OCI-LY7 (cell line): Measurements from ENCODE around the gene EEF1AKMT3. TPM values are rescaled to one million over a fixed set of nuclear protein-coding genes. Genes with fewer than 3 reads are reported as not detected.

Experiments
- BruUV-seq: library from RNA; stranded (reverse); fragments of 400-500 nt; replicated peaks from 2 replicates; lab custom pipeline; 2021; lab: Mats Ljungman, UMichigan
- CTCF ChIA-PET: fragments of 300-600 bp; sonication (Branson Sonifier 250); formaldehyde crosslinking; loops from one replicate; lab custom pipeline; 2022; ENCODE audit warnings: antibody characterized with exemption; ENCODE audit not compliant: unreplicated experiment; lab: Charles Lee
- POLR2A ChIA-PET: fragments of 300-600 bp; sonication (Branson Sonifier 250); formaldehyde crosslinking; loops from one replicate; lab custom pipeline; 2022; ENCODE audit warnings: antibody characterized with exemption; lab: Charles Lee
- DNase-seq: peaks from one replicate; pipeline ENCODE4 v3.0.0-alpha.2; 2015; ENCODE audit warnings: low spot score
- H2AFZ ChIP-seq: fragments of 200-600 bp; sonication (generic), shearing (Covaris generic); 2 replicates; pipeline ENCODE4 v1.6.1; 2014; ENCODE audit warnings: mild to moderate bottlenecking, antibody characterized with exemption, low read length, moderate library complexity
- H3K27ac ChIP-seq: fragments of 200-600 bp; sonication (generic); 2 replicates; pipeline ENCODE4 v1.5.1; 2014; ENCODE audit warnings: mixed run types, low read depth, mild to moderate bottlenecking, moderate library complexity, low read length, inconsistent platforms; ENCODE audit not compliant: poor library complexity, severe bottlenecking
- H3K36me3 ChIP-seq: fragments of 200-600 bp; sonication (generic); 2 replicates; pipeline ENCODE4 v1.6.1; 2014; ENCODE audit warnings: mild to moderate bottlenecking, antibody characterized with exemption, low read length, moderate library complexity, mixed read lengths; ENCODE audit not compliant: insufficient read depth
- H3K4me1 ChIP-seq: fragments of 200-600 bp; sonication (generic); 2 replicates; pipeline ENCODE4 v1.5.1; 2014; ENCODE audit warnings: mild to moderate bottlenecking, low read length; ENCODE audit not compliant: insufficient read depth, poor library complexity, severe bottlenecking
- H3K4me2 ChIP-seq: fragments of 200-600 bp; sonication (generic); 2 replicates; pipeline ENCODE4 v1.6.1; 2014; ENCODE audit warnings: mild to moderate bottlenecking, low read length
- H3K4me3 ChIP-seq: fragments of 200-600 bp; sonication (generic); 2 replicates; pipeline ENCODE4 v1.5.1; 2014; ENCODE audit warnings: mild to moderate bottlenecking, low read depth, low read length; ENCODE audit not compliant: poor library complexity, severe bottlenecking
- H3K79me2 ChIP-seq: fragments of 200-600 bp; sonication (generic); 2 replicates; pipeline ENCODE4 v1.6.1; 2016; ENCODE audit warnings: low read depth, mild to moderate bottlenecking, low read length, moderate library complexity, mixed read lengths; ENCODE audit not compliant: insufficient read depth
- H3K9me2 ChIP-seq: fragments of 200-600 bp; sonication (generic); 2 replicates; pipeline ENCODE4 v1.6.1; 2016; ENCODE audit warnings: mild to moderate bottlenecking, low read length, mixed read lengths; ENCODE audit not compliant: insufficient read depth
- H3K9me3 ChIP-seq: fragments of 200-600 bp; sonication (generic); 2 replicates; pipeline ENCODE4 v1.6.1; 2014; ENCODE audit warnings: mild to moderate bottlenecking, mixed run types, low read length, mixed read lengths
- H4K20me1 ChIP-seq: fragments of 200-600 bp; sonication (generic); 2 replicates; pipeline ENCODE4 v1.6.1; 2014; ENCODE audit warnings: mild to moderate bottlenecking, antibody characterized with exemption, low read length, moderate library complexity, mixed read lengths; ENCODE audit not compliant: insufficient read depth
- CTCF ChIP-seq: fragments of 200-600 bp; sonication (generic); conservative IDR thresholded peaks from 2 replicates; pipeline ENCODE4 v1.5.1; 2014; ENCODE audit warnings: mild to moderate bottlenecking, antibody characterized with exemption, low read length, moderate library complexity, mixed read lengths
- EZH2phosphoT487 ChIP-seq: fragments of 200-600 bp; sonication (generic); IDR thresholded peaks from 2 replicates; pipeline ENCODE4 v1.6.1; 2018; ENCODE audit warnings: low read depth, borderline replicate concordance, mild to moderate bottlenecking, mixed run types, antibody characterized with exemption, low read length, moderate library complexity, mixed read lengths
- intact Hi-C: fragments of 100-400 bp; cut with micrococcal nuclease; formaldehyde crosslinking; loops from one replicate; pipeline ENCODE4 v1.10.0; 2022; ENCODE audit not compliant: unreplicated experiment
- total RNA-seq, 2 experiments: library from RNA; depleted of rRNA in 1 of 2; stranded (reverse); fragments of >200 nt in 1 of 2; shearing (Covaris generic) in 1 of 2; gene quantifications; 2 replicates each; pipeline ENCODE4 v1.2.3, GENCODE V29; 2014 to 2022

The EEF1AKMT3 gene
- total RNA-seq, 2 experiments from 2014 or later, result 3.4 to 6.3 TPM

GRCh38 chr12:57724936-57725740 is 47.3 kb upstream of the EEF1AKMT3 start:
- Histone ChIP-seq H3K9me3 (no peaks in the 10 kb centered on the region), H4K20me1 (no peaks in the 10 kb centered on the region), H3K27ac (peak overlapping the region; percentile 30), H3K4me1 (peaks cover 8% of the 10 kb centered on the region), H3K4me3 (no peak overlapping the region), H3K4me2 (no peak overlapping the region; the same call in 1 of the 2 replicates), H3K79me2 (no peaks in the 10 kb centered on the region), H2AFZ (no peak overlapping the region), H3K36me3 (peaks cover 45% of the 10 kb centered on the region), H3K9me2 (no peaks in the 10 kb centered on the region)
- TF ChIP-seq EZH2phosphoT487, result no peak
- no peak for TF ChIP-seq CTCF
- ChIA-PET POLR2A (no interaction called here), CTCF (no interaction called here)
- DNase-seq, result peak; percentile 61
- BruUV-seq, result TSS peak; percentile 68
- intact Hi-C loops, result no loop called here

DNA sequence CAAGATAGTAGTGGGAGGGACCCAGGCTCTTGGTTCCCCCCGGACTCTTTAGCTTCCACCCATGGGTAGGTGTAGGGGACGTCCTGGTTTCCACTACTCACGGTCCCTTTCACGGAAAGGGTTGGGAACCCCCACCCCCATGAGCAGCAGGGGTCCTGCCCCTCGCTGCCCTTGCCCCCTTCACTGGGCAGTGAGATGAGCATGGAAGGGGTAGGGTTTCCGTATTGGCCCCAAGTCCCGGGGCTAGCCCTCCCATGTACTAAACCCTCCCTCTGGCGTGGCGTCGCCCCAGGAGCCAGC is 46.6 kb upstream of the EEF1AKMT3 start:
- no peaks in the 10 kb centered on the region for H3K9me3 ChIP-seq
- H3K4me1 ChIP-seq, result peaks cover 8% of the 10 kb centered on the region
- CTCF ChIA-PET, result no interaction called here
- H3K79me2 ChIP-seq, result no peaks in the 10 kb centered on the region
- no peak overlapping the region for H3K4me2 ChIP-seq
- BruUV-seq, result no TSS peak
- no peak overlapping the region for H2AFZ ChIP-seq
- no peaks in the 10 kb centered on the region for H4K20me1 ChIP-seq
- POLR2A ChIA-PET, result no interaction called here
- H3K36me3 ChIP-seq, result peaks cover 45% of the 10 kb centered on the region
- H3K9me2 ChIP-seq, result no peaks in the 10 kb centered on the region
- intact Hi-C loops, result no loop called here
- TF ChIP-seq CTCF (no peak), EZH2phosphoT487 (no peak)
- no peak overlapping the region for H3K4me3 ChIP-seq
- DNase-seq, result no peak
- H3K27ac ChIP-seq, result no peak overlapping the region
